Stimulated activated CD8-positive, alpha-beta memory T cell treated with anti-CD3 and anti-CD28 coated beads, Interleukin-15, amount 100 ng/mL, for 48 hours (primary cell): ENCODE results near the gene CAMK2D.
A peak's percentile ranks its signal among the peaks of the same experiment; 100 is the strongest.

Experiments used
- DNase-seq, 2 donors: peaks; one replicate each; pipeline ENCODE4 v3.0.0-alpha.2; 2020; ENCODE audit warnings: low read depth in 2 of 2

The CAMK2D gene

GRCh38 chr4:113682730-113683537 is 78.6 kb downstream of the CAMK2D start:
- peak; percentile 63 to 64 for DNase-seq

GRCh38 chr4:113678641-113679040 is 82.9 kb downstream of the CAMK2D start:
- no peak for DNase-seq

- DNase-seq: no peak
Observed at GRCh38 chr4:113677325-113677724, 84.2 kb downstream of the CAMK2D start.

DNA sequence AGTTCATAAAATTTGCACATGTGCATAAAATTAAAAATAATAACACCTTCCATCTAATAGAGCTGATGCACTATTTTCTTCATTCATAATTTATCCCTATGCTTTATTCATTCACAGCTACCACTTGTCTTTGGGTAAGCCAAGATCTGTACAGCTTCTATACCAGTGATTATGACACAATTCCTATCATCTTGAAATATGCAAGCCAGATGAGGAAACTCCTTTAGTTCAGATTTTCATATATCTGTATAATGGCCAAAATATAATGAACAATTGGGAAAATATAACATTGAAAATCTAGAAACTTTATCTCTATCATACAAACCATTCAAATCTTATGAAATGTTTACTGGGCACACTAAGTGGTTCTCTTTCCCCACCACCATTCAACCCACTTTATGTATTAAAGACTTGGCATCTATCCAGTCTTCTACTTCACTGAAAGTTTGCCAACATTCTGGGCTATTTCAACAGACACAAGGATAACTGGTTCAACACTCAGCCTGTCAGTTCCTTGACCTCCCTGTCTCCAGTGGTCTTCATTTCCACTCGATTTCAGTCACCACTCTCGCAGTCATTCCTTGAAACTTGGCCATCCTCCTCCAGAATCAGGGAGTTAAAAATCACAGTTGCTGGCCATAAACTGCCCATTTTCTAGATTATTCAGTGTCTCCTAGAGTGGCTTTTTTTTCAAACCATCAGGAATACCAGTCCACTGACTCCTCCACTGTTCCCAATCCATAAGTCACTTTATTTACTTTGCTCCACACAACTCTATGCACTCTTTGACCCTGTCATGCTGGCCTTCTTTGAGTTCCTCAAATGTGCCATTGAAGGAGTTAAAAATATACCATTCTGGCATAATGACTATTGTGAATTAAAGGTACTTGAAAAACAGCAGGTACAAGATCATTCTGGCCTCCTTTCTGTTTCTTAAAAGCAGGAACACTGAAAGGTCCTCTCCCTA is 85.5 kb downstream of the CAMK2D start:
- DNase-seq: no peak

- DNase-seq: no peak
Observed at GRCh38 chr4:113674733-113675132, 86.8 kb downstream of the CAMK2D start.

GRCh38 chr4:113674251-113674650 is 87.3 kb downstream of the CAMK2D start:
- DNase-seq: no peak

DNA sequence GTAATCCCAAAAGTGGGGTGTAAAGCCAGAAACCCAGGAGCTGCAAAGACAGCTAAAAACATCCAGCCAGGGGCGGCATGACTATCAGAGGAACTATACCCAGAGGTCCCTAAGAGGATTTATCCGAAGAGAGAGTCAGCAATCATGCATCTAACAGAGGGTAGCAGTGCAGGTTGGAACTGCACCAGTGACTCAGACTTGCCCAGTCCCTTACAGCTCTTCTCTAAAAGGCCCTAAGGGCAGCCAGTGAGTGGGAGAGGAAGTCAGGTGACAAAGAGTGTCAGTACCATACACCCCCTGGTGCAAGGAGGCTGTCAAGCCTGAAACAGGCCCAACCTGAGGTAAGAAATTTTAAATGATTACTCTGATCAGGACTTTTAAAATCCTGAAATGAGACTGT is 88.1 kb downstream of the CAMK2D start:
- peak; percentile 21 to 34 for DNase-seq

GRCh38 chr4:113666386-113667114 is 95.0 kb downstream of the CAMK2D start:
- DNase-seq: no peak

DNA sequence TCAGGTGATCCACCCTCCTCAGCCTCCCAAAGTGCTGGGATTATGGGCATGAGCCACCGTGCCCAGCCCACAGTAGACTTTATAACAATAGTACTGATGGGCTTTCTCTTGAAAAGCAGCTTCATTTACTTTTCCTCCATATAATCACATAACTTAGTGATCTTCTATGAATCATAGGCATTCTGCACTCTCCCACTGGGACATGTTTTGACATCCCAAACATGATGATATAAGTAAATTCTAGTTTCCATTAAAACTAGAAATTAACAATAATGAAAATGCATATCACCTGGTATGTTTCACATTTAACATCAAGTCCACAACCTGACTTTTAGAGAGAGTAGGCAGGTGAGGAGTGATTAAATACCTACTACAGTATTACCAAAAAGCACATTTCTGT is 96.5 kb downstream of the CAMK2D start:
- DNase-seq: no peak

- DNase-seq: no peak
Observed at GRCh38 chr4:113662581-113662980, 99.0 kb downstream of the CAMK2D start.

DNA sequence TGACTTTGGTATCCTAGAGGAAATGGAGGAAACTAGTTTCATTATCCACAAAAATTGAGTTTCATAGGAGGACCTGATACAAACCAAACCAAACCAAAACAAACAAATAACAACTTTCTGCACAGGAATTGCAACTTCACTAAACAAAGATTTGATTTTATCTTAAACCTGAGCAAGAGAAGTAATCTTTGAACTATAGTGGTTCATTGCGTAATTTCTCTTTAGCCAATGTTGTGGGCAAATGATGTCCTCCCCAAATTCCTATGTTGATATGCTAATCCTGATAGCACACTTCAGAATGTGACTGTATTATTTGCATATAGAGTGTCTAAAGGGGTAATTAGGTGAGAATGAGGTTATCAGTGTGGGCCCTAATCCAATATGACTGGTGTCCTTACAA is 102.4 kb downstream of the CAMK2D start:
- no peak for DNase-seq

- DNase-seq: no peak
Observed at GRCh38 chr4:113657586-113658233, 103.8 kb downstream of the CAMK2D start.

DNA sequence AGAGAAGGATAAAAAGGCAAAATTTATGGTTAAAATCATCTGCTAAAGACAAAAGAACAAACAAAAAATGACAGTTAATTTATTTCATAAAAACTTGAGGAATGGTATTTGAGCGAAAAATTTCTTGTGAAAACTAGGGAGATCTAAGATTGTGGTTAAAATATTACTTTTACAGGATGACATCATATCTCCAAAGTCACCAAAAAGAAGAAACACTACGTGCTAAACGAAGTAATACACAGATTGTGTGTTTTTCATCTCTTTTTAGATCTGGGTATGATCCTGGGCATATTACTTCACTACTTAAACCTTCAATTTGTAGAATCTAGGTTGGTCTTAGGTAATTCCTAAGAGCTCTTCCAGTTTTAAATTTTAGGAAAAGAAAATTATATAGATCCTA is 107.7 kb downstream of the CAMK2D start:
- no peak for DNase-seq

DNA sequence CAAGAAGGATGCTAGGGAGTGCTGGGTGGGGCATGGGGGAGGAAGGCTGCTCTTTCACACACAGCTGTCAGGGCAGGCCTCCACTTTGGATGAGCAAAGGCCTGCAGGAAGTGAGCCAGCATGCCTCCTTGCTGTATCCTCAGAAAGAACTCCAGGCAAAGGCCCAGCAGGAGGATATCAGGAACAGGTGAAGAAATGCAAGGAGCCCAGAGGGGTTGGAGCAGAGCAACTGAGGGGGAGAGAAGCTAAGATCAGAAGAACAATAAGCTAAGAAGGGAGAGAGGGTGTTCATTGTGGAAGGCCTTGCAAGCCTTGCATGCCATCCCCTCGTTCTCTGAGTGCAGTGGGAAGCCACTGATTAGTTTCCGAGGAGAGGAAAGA is 115.1 kb downstream of the CAMK2D start:
- no peak for DNase-seq

DNA sequence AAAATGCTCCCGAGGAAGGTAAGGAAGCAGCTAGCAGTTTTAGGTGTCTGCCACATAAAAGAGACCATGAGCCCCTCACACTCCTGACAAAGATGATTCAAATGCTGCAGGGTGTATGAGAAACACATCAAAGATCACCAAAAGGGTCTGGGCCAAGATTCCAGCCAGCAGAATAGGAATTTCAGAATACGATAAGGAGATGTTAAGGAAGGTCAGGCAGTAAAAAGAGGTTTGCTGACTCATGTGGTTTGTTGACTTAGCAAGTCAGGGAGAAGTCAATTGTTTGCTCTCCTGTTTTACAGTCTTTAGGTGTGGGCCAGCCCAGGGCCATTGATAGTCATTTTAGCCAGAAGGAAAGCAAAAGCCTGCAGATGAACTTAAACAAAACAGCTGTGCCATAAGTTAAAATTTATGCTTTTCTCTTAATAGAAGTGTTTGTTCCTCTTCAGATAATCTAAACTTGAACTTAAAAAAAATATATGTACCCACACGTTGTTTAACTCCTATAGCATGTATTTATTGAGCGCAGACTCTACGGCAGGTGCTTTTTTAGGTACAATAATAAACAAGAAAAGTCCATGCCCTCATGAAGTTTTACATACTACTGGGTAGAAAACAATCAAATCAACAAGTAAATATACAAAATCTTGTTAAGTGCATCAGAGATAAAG is 115.6 kb downstream of the CAMK2D start:
- DNase-seq: no peak

DNA sequence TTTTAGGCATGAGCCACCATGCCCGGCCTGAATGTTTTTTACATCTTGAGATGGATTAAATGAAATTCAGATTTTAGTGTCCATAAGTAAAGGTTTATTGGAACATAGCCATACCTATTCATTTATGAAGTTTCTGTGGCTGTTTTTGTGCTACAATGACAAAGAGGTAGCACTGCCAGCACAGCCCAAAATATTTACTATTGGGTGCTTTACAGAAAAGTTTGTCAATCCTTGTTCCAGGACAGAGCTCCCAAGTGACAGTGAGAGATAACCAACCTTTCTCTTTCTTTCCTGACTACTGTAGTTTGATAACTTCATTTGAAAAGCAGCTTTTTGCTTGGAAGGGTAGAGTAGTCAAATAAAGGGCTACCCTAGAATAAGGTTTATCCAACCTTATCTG is 116.2 kb downstream of the CAMK2D start:
- DNase-seq: no peak

DNA sequence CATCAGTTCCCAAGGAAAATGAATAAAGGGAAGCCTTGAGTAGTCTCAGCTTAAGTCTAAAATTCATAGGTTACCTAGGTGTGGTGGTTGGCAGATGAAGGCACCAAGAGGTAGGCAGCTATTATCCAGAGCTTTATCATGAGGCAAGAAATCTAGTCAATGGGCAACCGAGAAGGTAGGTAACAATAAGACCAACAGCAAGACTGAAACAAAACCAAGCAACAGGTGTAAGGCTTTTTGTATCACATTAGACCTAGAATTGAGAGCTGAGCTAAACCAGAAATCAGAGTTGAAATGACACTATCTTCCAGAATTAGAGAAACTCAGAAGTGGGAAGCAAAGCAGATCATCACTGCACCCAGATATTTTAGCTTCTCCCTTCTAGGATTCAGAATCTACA is 117.1 kb downstream of the CAMK2D start:
- no peak for DNase-seq

DNA sequence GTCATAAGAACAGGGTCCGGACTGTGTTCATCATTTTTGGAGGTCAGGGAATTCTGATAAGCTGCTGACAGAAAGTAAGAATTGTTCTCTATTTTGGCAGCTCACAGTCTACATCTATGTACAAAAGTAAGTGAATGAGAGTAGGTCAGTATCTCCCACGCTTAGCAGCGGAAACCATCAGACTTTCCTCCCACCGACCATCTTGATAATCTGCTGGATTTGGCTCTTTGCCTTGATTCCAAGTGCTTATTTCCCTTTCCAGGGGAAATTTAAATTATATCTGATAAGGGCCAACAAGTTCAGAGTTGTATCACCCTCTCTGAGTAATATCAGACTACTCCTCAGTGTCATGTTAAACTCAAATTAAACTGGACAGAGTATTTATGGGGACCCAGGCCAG is 118.0 kb downstream of the CAMK2D start:
- no peak for DNase-seq

- DNase-seq: no peak
Observed at GRCh38 chr4:113641025-113641431, 120.5 kb downstream of the CAMK2D start.

- no peak for DNase-seq
Observed at GRCh38 chr4:113639326-113639725, 122.2 kb downstream of the CAMK2D start.

DNA sequence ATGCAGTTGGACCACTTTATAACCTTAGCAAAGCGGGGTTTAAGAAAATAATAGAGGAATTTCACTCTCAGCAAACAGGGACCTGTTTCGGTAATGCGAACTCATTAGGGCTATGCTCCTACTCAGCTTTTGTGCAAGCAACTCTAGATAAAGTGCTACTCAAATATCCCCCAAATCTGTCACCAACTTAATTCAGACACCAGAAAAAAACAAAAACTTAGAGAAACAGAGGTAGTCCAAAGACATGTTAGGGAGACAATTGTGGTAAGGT is 123.0 kb downstream of the CAMK2D start:
- no peak for DNase-seq
